HEK293 (cell line): Measurements from ENCODE around the gene RPL9.

Experiments used
- CTCF ChIA-PET: fragments of 350-600 bp; formaldehyde crosslinking; extraction: SDS; loops from one replicate; lab custom pipeline; 2021; ENCODE audit warnings: antibody characterized with exemption; lab: Yijun Ruan, JAX
- POLR2A ChIA-PET: fragments of 300-600 bp; formaldehyde crosslinking; extraction: SDS; loops from one replicate; lab custom pipeline; 2020; ENCODE audit warnings: antibody characterized with exemption, inconsistent platforms; lab: Yijun Ruan, JAX
- H3K27ac ChIP-seq: fragments of 200-500 bp; sonication (Bioruptor generic); 2 replicates; pipeline ENCODE4 v1.5.1; 2014; ENCODE audit warnings: low read depth, low read length, control low read depth, inconsistent platforms; ENCODE audit errors: extremely low read depth
- H3K36me3 ChIP-seq, 2 experiments: fragments of 200-500 bp in 1 of 2; sonication (Bioruptor generic) in 1 of 2; 1 replicate in 1 of 2; 2 replicates in 1 of 2; pipeline ENCODE4 v1.5.1; 2014 to 2017; ENCODE audit warnings: inconsistent platforms in 2 of 2, low read length in 2 of 2; ENCODE audit not compliant: control insufficient read depth in 2 of 2, insufficient read depth in 1 of 2
- H3K4me1 ChIP-seq: fragments of 200-500 bp; sonication (Bioruptor generic); 2 replicates; pipeline ENCODE4 v1.5.1; 2014; ENCODE audit warnings: mild to moderate bottlenecking, low read length, inconsistent platforms; ENCODE audit not compliant: control insufficient read depth, insufficient read depth
- H3K4me3 ChIP-seq: 2 replicates; pipeline ENCODE4 v1.5.1; 2011; ENCODE audit warnings: low read depth, mild to moderate bottlenecking, control low read depth, low read length, moderate library complexity
- H3K9me3 ChIP-seq: fragments of 200-500 bp; sonication (Bioruptor generic); 2 replicates; pipeline ENCODE4 v1.5.1; 2014; ENCODE audit warnings: low read depth, low read length, inconsistent platforms; ENCODE audit not compliant: control insufficient read depth, insufficient read depth
- BCL11A ChIP-seq: fragments of 450-650 bp; formaldehyde crosslinking; IDR thresholded peaks from 2 replicates; pipeline ENCODE4 v1.5.1; 2016; ENCODE audit warnings: low read depth, missing biosample characterization, missing genetic modification characterization
- CTCF ChIP-seq: fragments of 450-650 bp; formaldehyde crosslinking; IDR thresholded peaks from 2 replicates; pipeline ENCODE4 v1.5.1; 2016; ENCODE audit warnings: missing biosample characterization, missing genetic modification characterization
- KLF1 ChIP-seq: fragments of 450-650 bp; formaldehyde crosslinking; IDR thresholded peaks from 2 replicates; pipeline ENCODE4 v1.5.1; 2016; ENCODE audit warnings: missing biosample characterization, missing genetic modification characterization
- PRDM2 ChIP-seq: fragments of 450-650 bp; formaldehyde crosslinking; IDR thresholded peaks from 2 replicates; pipeline ENCODE4 v1.5.1; 2016; ENCODE audit warnings: missing biosample characterization, missing genetic modification characterization, borderline replicate concordance
- ZEB2 ChIP-seq: fragments of 450-650 bp; formaldehyde crosslinking; IDR thresholded peaks from 2 replicates; pipeline ENCODE4 v1.5.1; 2016; ENCODE audit warnings: missing biosample characterization, missing genetic modification characterization
- ZFHX2 ChIP-seq: fragments of 450-650 bp; formaldehyde crosslinking; conservative IDR thresholded peaks from 2 replicates; pipeline ENCODE4 v1.5.1; 2016; ENCODE audit warnings: missing biosample characterization, missing genetic modification characterization
- ZIC2 ChIP-seq: fragments of 450-650 bp; formaldehyde crosslinking; IDR thresholded peaks from 2 replicates; pipeline ENCODE4 v1.5.1; 2016; ENCODE audit warnings: missing biosample characterization, missing genetic modification characterization
- ZNF174 ChIP-seq: fragments of 450-650 bp; formaldehyde crosslinking; IDR thresholded peaks from 2 replicates; pipeline ENCODE4 v1.5.0; 2017; ENCODE audit warnings: missing biosample characterization, mild to moderate bottlenecking, missing genetic modification characterization
- ZNF175 ChIP-seq: fragments of 450-650 bp; formaldehyde crosslinking; IDR thresholded peaks from 2 replicates; pipeline ENCODE4 v1.5.1; 2016; ENCODE audit warnings: missing biosample characterization, missing genetic modification characterization
- ZNF214 ChIP-seq: fragments of 450-650 bp; formaldehyde crosslinking; IDR thresholded peaks from 2 replicates; pipeline ENCODE4 v1.5.1; 2017; ENCODE audit warnings: missing biosample characterization, mild to moderate bottlenecking, missing genetic modification characterization, borderline replicate concordance
- ZNF335 ChIP-seq: fragments of 450-650 bp; formaldehyde crosslinking; conservative IDR thresholded peaks from 2 replicates; pipeline ENCODE4 v1.5.1; 2016; ENCODE audit warnings: missing biosample characterization, missing genetic modification characterization
- ZNF404 ChIP-seq: fragments of 450-650 bp; formaldehyde crosslinking; IDR thresholded peaks from 2 replicates; pipeline ENCODE4 v1.5.1; 2017; ENCODE audit warnings: missing biosample characterization, missing genetic modification characterization
- ZNF555 ChIP-seq: fragments of 450-650 bp; formaldehyde crosslinking; conservative IDR thresholded peaks from 2 replicates; pipeline ENCODE4 v1.5.1; 2017; ENCODE audit warnings: missing biosample characterization, mild to moderate bottlenecking, missing genetic modification characterization, inconsistent platforms
- ZNF660 ChIP-seq: fragments of 450-650 bp; IDR thresholded peaks from 2 replicates; pipeline ENCODE4 v1.5.1; 2018; ENCODE audit warnings: missing biosample characterization, mild to moderate bottlenecking, missing genetic modification characterization
- ZNF670 ChIP-seq: fragments of 450-650 bp; formaldehyde crosslinking; IDR thresholded peaks from 2 replicates; pipeline ENCODE4 v1.5.1; 2016; ENCODE audit warnings: missing biosample characterization, missing genetic modification characterization, low read depth
- ZNF76 ChIP-seq: fragments of 450-650 bp; formaldehyde crosslinking; IDR thresholded peaks from 2 replicates; pipeline ENCODE4; 2016; ENCODE audit warnings: low read depth, missing biosample characterization, missing genetic modification characterization, borderline replicate concordance
- ZNF776 ChIP-seq: fragments of 450-650 bp; formaldehyde crosslinking; IDR thresholded peaks from 2 replicates; pipeline ENCODE4 v1.5.0; 2017; ENCODE audit warnings: missing biosample characterization, missing genetic modification characterization, borderline replicate concordance
- TF ChIP-seq, protein P1 (sequence below): fragments of 450-650 bp; formaldehyde crosslinking; IDR thresholded peaks from 2 replicates; pipeline ENCODE4 v1.5.1; 2016; ENCODE audit warnings: missing biosample characterization, missing genetic modification characterization
- TF ChIP-seq, protein P2 (sequence below): fragments of 450-650 bp; formaldehyde crosslinking; IDR thresholded peaks from 2 replicates; pipeline ENCODE4 v1.5.1; 2016; ENCODE audit warnings: missing biosample characterization, missing genetic modification characterization

RPL9 gene

DNA sequence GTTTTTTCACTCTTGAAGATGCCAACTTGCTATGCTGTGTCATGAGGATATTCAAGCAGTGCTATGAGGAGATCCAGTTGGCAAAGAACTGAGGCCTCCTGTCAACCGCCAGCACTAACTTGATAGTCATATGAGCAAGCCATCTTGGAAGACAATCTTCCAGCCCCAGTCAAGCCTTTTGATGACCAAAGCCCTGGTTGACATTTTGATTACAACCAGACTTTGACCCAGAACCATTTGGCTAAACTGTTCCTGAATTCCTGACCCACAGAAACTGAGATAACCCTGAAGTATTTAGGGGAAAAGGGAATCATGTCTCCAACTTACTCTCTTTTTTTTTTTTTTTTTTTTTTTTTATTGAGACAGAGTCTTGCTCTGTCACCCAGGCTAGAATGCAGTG is 35.6 kb upstream of the RPL9 start:
- ChIA-PET CTCF (no interaction called here), POLR2A (no interaction called here)
- Histone ChIP-seq H3K4me1 (no peaks in the 10 kb centered on the region), H3K27ac (no peak overlapping the region), H3K9me3 (no peaks in the 10 kb centered on the region)
- TF ChIP-seq, protein P1, sequence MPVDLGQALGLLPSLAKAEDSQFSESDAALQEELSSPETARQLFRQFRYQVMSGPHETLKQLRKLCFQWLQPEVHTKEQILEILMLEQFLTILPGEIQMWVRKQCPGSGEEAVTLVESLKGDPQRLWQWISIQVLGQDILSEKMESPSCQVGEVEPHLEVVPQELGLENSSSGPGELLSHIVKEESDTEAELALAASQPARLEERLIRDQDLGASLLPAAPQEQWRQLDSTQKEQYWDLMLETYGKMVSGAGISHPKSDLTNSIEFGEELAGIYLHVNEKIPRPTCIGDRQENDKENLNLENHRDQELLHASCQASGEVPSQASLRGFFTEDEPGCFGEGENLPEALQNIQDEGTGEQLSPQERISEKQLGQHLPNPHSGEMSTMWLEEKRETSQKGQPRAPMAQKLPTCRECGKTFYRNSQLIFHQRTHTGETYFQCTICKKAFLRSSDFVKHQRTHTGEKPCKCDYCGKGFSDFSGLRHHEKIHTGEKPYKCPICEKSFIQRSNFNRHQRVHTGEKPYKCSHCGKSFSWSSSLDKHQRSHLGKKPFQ (tag by site-specific recombination): no peak
- TF ChIP-seq ZFHX2 (tag by site-specific recombination): no peak
- TF ChIP-seq ZNF335 (tag by site-specific recombination): no peak
- TF ChIP-seq ZNF660: no peak
- no peak for TF ChIP-seq ZNF404 (tag by site-specific recombination)
- TF ChIP-seq, protein P2, sequence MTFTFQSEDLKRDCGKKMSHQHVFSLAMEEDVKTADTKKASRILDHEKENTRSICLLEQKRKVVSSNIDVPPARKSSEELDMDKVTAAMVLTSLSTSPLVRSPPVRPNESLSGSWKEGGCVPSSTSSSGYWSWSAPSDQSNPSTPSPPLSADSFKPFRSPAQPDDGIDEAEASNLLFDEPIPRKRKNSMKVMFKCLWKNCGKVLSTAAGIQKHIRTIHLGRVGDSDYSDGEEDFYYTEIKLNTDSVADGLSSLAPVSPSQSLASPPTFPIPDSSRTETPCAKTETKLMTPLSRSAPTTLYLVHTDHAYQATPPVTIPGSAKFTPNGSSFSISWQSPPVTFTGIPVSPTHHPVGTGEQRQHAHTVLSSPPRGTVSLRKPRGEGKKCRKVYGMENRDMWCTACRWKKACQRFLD (tag by site-specific recombination): no peak
- no peak for TF ChIP-seq BCL11A (tag by site-specific recombination)
- TF ChIP-seq KLF1 (tag by site-specific recombination): no peak
- TF ChIP-seq CTCF (tag by site-specific recombination): no peak
- TF ChIP-seq ZNF776 (tag by site-specific recombination): no peak
- TF ChIP-seq PRDM2 (tag by site-specific recombination): no peak
- no peak for TF ChIP-seq ZNF174 (tag by site-specific recombination)
- no peak for TF ChIP-seq ZNF214 (tag by site-specific recombination)
- TF ChIP-seq ZNF555 (tag by site-specific recombination): no peak
- no peak for TF ChIP-seq ZNF76 (tag by site-specific recombination)
- no peak for TF ChIP-seq ZEB2
- no peak for TF ChIP-seq ZIC2 (tag by site-specific recombination)
- TF ChIP-seq ZNF175 (tag by site-specific recombination): no peak
- TF ChIP-seq ZNF670 (tag by site-specific recombination): no peak
- TF ChIP-seq, all 188 proteins: peak for 0
- Histone ChIP-seq H3K36me3 (peaks cover 0 to 10% of the 10 kb centered on the region in 2 experiments; a peak in 1 of 3 replicates), H3K4me3 (no peak overlapping the region)
